Measurements from ENCODE around the gene NCKAP5. TPM values are rescaled to one million over a fixed set of nuclear protein-coding genes. Genes with fewer than 3 reads are reported as not detected.

The NCKAP5 gene
- total RNA-seq, 1 experiment from 2014 or later: not detected

GRCh38 chr2:132804051-132804450 is 764.2 kb downstream of the NCKAP5 start:
- Histone ChIP-seq H3K4me2 (no peak overlapping the region), H3K9me2 (ENCODE audit: insufficient read depth) (no peaks in the 10 kb centered on the region), H3K79me2 (ENCODE audit: low read depth) (no peaks in the 10 kb centered on the region), H3K4me3 (no peak overlapping the region), H3K27me3 (ENCODE audit: insufficient read depth, low read depth) (no peaks in the 10 kb centered on the region), H3K9me3 (ENCODE audit: insufficient read depth, low read depth) (no peaks in the 10 kb centered on the region), H4K20me1 (ENCODE audit: insufficient read depth) (no peaks in the 10 kb centered on the region), H3F3A (ENCODE audit: insufficient read depth, low read depth) (no peaks in the 10 kb centered on the region), H3K36me3 (ENCODE audit: low read depth) (no peaks in the 10 kb centered on the region), H2AFZ (no peak overlapping the region), H3K4me1 (replicated peaks; ENCODE audit: insufficient read depth) (0 out of 2 replicates have a peak, but pooled peaks cover 5% of the 10 kb centered on the region), H3K27ac (no peak overlapping the region)
- no peak for DNase-seq
- TF ChIP-seq EZH2 (IDR thresholded peaks at IDR 0.05; ENCODE audit: low read depth) (no peak), CTCF (conservative IDR thresholded peaks at IDR 0.05) (no peak)
- intact Hi-C loops (cut with micrococcal nuclease; ENCODE audit: unreplicated experiment): no loop called here
- no TSS peak for BruUV-seq (replicated peaks)
- ChIA-PET CTCF (no interaction called here), POLR2A (ENCODE audit: unreplicated experiment) (no interaction called here)

- TF ChIP-seq EZH2 (IDR thresholded peaks at IDR 0.05; ENCODE audit: low read depth): no peak
- TF ChIP-seq CTCF (conservative IDR thresholded peaks at IDR 0.05): no peak
- H3K9me3 ChIP-seq (ENCODE audit: insufficient read depth, low read depth): no peaks in the 10 kb centered on the region
- no peaks in the 10 kb centered on the region for H3K27me3 ChIP-seq (ENCODE audit: insufficient read depth, low read depth)
- no TSS peak for BruUV-seq (replicated peaks)
- no peaks in the 10 kb centered on the region for H3K36me3 ChIP-seq (ENCODE audit: low read depth)
- H3K4me2 ChIP-seq: no peak overlapping the region
- POLR2A ChIA-PET (ENCODE audit: unreplicated experiment): no interaction called here
- no peaks in the 10 kb centered on the region for H3K4me1 ChIP-seq (replicated peaks; ENCODE audit: insufficient read depth)
- H3K4me3 ChIP-seq: no peak overlapping the region
- H3K9me2 ChIP-seq (ENCODE audit: insufficient read depth): no peaks in the 10 kb centered on the region
- CTCF ChIA-PET: no interaction called here
- no peaks in the 10 kb centered on the region for H3F3A ChIP-seq (ENCODE audit: insufficient read depth, low read depth)
- no peak for DNase-seq
- no peaks in the 10 kb centered on the region for H4K20me1 ChIP-seq (ENCODE audit: insufficient read depth)
- no peak overlapping the region for H2AFZ ChIP-seq
- intact Hi-C loops (cut with micrococcal nuclease; ENCODE audit: unreplicated experiment): no loop called here
- H3K27ac ChIP-seq: no peak overlapping the region
- H3K79me2 ChIP-seq (ENCODE audit: low read depth): no peaks in the 10 kb centered on the region
These were observed 769.9 kb downstream of the NCKAP5 start for GRCh38 chr2:132798341-132798740.

DNA sequence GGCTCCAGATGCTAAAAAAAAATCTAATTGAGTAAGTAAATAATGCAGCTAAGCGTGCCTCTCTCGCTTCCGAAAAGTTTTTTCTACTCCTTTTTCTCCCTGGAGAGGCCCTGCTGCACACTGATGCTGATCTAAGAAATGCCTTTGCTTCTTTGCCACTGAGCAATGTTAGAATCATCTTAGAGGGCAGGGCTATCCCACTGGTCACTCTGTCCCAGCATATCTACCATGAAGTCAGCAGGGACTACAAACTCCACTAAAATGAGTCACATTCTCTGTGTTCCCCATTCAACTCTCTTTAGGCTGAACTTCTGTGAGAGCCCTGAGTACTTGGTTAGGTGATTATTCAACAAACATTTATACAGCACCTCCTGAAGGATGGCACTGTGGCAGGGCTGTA is 770.7 kb downstream of the NCKAP5 start:
- Histone ChIP-seq H2AFZ (no peak overlapping the region), H3K9me3 (ENCODE audit: insufficient read depth, low read depth) (no peaks in the 10 kb centered on the region), H3K9me2 (ENCODE audit: insufficient read depth) (no peaks in the 10 kb centered on the region), H3F3A (ENCODE audit: insufficient read depth, low read depth) (no peaks in the 10 kb centered on the region), H3K27me3 (ENCODE audit: insufficient read depth, low read depth) (no peaks in the 10 kb centered on the region), H4K20me1 (ENCODE audit: insufficient read depth) (no peaks in the 10 kb centered on the region), H3K4me2 (no peak overlapping the region), H3K27ac (no peak overlapping the region), H3K4me1 (replicated peaks; ENCODE audit: insufficient read depth) (no peaks in the 10 kb centered on the region), H3K36me3 (ENCODE audit: low read depth) (no peaks in the 10 kb centered on the region), H3K79me2 (ENCODE audit: low read depth) (no peaks in the 10 kb centered on the region), H3K4me3 (no peak overlapping the region)
- POLR2A ChIA-PET (ENCODE audit: unreplicated experiment): no interaction called here
- DNase-seq: no peak
- BruUV-seq (replicated peaks): no TSS peak
- TF ChIP-seq CTCF (conservative IDR thresholded peaks at IDR 0.05): no peak
- TF ChIP-seq EZH2 (IDR thresholded peaks at IDR 0.05; ENCODE audit: low read depth): no peak
- intact Hi-C loops (cut with micrococcal nuclease; ENCODE audit: unreplicated experiment): no loop called here
- CTCF ChIA-PET: no interaction called here
